Spleen (tissue), 7 donors: ENCODE data around the gene TMEM202.

Experiments used
- POLR2AphosphoS5 ChIP-seq, 3 donors: sonication (generic); formaldehyde crosslinking; IDR thresholded peaks; one replicate each; pipeline ENCODE4 v1.5.1; 2017; ENCODE audit warnings: antibody characterized with exemption in 3 of 3
- TF ChIP-seq, protein P1 (sequence below), 11 experiments: fragments of 200-600 bp in 7 of 11; fragments of 450-650 bp in 4 of 11; sonication (generic) in 4 of 11; IDR thresholded peaks in 8 of 11; conservative IDR thresholded peaks in 3 of 11; 1 replicate in 7 of 11; 2 replicates in 4 of 11; pipeline versions ENCODE4 v1.4.0 to v1.8.0; 2016 to 2021; ENCODE audit warnings: antibody characterized with exemption in 11 of 11, inconsistent platforms in 4 of 11, mild to moderate bottlenecking in 1 of 11
- donor health status: DM: no; HTN: no; CAD: no; lungs with moderate emphysema.
- donor health status: DM: no; HTN: no; CAD: no.
- donor health status: DM: no; HTN: no; CAD: no.

DNA sequence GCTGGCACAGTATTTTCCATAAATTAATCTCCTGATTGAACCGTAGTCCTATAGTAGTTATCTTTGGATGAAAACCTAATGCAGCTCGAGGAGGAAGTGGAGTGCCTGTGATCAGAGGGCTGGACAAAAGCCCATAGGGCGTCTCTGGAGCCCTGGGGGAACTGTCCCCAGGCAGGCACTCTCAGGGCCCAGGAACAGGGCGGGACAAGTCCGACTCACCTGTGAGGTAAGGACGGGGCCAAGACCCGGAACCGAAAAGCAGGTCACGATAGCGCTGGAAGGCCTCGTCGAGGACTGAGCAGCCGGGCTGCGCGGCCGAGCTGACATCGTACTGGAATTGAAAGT lies 22.6 kb upstream of the TMEM202 start:
- TF ChIP-seq, protein P1, sequence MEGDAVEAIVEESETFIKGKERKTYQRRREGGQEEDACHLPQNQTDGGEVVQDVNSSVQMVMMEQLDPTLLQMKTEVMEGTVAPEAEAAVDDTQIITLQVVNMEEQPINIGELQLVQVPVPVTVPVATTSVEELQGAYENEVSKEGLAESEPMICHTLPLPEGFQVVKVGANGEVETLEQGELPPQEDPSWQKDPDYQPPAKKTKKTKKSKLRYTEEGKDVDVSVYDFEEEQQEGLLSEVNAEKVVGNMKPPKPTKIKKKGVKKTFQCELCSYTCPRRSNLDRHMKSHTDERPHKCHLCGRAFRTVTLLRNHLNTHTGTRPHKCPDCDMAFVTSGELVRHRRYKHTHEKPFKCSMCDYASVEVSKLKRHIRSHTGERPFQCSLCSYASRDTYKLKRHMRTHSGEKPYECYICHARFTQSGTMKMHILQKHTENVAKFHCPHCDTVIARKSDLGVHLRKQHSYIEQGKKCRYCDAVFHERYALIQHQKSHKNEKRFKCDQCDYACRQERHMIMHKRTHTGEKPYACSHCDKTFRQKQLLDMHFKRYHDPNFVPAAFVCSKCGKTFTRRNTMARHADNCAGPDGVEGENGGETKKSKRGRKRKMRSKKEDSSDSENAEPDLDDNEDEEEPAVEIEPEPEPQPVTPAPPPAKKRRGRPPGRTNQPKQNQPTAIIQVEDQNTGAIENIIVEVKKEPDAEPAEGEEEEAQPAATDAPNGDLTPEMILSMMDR (IDR thresholded peaks at IDR 0.05 in 8 of 11, conservative IDR thresholded peaks at IDR 0.05 in 3 of 11) = no peak
- no peak for TF ChIP-seq POLR2AphosphoS5 (IDR thresholded peaks at IDR 0.05)
